Right renal pelvis (tissue), 4 donors: ENCODE data around the gene TMC4. TPM values are rescaled to one million over a fixed set of nuclear protein-coding genes. Genes with fewer than 3 reads are reported as not detected.
"Not testable (repeated sequence)": the region's sequence is repeated elsewhere in the genome, so short reads cannot be mapped to it uniquely, and the experiment has no call there.

Source experiments
- DNase-seq, 4 donors: peaks; one replicate each; pipeline ENCODE4 v3.0.0-alpha.2; 2013; ENCODE audit warnings: low read depth in 4 of 4, low spot score in 3 of 4, missing footprints in 1 of 4
- polyA plus RNA-seq, 4 donors: library from polyadenylated mRNA; unstranded; fragments of 120-200 nt; gene quantifications; one replicate each; pipeline ENCODE4 v1.2.1, GENCODE V29; 2013; ENCODE audit not compliant: insufficient read length in 4 of 4

Gene TMC4, protein sequence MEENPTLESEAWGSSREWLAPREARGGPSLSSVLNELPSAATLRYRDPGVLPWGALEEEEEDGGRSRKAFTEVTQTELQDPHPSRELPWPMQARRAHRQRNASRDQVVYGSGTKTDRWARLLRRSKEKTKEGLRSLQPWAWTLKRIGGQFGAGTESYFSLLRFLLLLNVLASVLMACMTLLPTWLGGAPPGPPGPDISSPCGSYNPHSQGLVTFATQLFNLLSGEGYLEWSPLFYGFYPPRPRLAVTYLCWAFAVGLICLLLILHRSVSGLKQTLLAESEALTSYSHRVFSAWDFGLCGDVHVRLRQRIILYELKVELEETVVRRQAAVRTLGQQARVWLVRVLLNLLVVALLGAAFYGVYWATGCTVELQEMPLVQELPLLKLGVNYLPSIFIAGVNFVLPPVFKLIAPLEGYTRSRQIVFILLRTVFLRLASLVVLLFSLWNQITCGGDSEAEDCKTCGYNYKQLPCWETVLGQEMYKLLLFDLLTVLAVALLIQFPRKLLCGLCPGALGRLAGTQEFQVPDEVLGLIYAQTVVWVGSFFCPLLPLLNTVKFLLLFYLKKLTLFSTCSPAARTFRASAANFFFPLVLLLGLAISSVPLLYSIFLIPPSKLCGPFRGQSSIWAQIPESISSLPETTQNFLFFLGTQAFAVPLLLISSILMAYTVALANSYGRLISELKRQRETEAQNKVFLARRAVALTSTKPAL
- polyA plus RNA-seq = 10 to 100 TPM; 26.9 to 35.6 (median 33.7) TPM

DNA sequence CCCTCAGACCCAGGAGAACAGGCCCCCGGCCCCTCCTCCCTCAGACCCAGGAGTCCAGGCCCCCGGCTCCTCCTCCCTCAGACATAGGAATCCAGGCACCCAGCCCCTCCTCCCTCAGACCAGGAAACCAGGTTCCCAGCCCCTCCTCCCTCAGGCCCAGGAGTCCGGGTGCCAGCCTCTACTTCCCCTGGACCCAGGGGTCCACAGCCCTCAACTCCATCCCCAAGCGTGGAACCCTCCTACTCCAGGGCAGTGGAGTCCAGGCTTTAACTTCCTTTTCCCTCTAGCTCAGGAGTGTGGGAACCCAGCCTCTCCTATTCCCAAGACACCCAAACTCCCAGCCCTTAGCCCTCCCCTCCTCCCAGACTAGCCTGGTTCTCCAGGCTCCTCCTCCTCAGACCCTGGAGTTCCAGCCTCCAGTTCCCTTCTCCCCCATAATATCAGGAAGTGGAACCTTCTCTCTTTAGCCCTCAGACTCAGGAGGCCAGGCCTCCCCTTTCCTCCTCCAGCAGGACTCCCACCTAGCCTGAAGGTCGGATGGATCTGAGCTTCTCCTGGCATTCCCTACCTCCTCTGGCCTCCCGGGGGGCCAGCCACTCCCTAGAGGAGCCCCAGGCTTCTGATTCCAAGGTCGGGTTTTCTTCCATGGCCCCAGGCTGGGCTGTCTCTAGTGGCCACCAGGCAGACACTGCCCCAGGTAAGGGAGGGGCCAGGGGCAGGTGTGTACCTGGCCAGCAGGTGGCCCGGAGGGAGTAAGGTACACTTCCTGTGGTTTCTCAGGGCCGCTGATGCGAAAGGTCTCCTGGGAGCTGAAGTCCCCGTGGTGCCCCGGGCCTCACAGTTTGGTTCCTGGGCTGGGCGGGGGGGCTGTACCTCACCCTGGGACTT, at the start of gene TMC4:
TSS of gene TMC4 (minus strand) at position 690 of the 888 bp plus-strand sequence. CDS start at position 647, 43 bp downstream.
- DNase-seq = no peak

DNA sequence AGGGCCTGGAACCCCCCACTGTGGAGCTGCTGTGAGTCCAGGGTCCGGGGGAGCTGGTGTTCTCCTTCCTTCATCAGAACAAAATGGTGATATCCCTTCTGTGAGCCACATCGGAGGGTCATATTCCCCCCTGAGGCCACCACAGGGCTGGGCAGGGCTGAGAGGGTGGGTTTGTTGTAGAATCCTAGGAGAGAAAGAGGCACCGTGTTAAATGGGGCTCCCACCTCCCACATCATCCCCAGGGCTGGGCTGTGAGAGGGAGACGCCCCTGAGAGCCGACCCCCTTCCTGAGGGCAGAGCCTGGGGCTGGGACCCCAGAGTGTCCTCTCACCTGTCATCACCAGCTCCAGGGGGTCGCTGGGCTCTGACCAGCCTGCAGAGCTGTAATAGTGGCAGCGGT, 49.0 kb upstream of the TMC4 start:
- DNase-seq = not testable (repeated sequence)

DNA sequence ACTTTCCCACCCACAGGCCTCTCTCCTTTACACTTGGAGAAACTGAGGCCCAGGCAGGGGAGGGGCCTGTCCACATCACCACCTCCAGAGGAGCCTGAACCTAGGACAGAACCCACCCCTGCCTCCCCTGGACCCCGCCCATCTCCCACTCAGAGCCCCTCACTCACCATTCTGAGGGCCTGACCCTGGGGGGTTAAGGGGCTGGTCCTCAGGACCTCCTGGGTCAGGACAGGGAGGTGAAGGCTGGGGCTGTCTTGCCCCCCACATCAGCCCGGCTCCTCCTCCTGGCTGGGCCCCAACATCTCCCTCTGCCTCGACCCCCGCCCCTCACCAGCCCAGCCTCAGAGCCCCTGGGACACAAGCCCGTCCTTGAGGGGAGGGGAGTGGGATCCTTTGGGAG, 46.7 kb upstream of the TMC4 start:
- DNase-seq = not testable (repeated sequence)

DNA sequence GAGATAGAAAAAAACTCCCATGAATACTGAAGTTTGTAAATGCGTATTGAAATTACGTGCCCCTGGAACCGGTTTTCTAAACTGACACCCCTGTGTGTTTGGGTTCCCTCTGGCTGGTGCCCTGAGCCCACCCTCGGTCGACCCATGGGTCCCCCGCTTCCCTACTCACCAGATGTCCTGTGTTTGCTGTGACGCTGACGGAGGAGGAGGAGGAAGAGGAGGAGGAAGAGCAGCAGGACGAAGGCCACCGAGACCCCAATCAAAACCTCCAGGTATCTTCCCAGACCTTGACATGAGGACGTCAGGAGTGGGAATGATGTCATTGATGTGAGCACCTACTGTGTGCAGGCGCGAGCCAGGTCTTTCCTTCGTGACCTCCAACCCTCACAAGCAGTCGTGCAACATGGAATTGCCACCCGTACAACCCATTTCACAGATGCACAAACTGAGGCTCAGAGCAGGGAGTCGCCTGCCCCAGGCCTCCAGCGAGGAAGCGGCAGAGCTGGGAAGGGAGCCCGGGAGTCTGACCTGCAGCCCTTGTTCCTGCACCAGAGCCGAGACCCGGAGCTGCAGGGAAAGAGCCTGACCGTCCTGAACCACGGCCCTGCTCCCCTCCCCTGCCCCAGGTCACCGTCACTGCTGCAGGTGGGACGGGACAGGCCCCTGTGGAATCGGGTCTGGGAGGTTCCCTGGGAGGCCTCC, 46.2 kb upstream of the TMC4 start:
- DNase-seq = no peak

DNA sequence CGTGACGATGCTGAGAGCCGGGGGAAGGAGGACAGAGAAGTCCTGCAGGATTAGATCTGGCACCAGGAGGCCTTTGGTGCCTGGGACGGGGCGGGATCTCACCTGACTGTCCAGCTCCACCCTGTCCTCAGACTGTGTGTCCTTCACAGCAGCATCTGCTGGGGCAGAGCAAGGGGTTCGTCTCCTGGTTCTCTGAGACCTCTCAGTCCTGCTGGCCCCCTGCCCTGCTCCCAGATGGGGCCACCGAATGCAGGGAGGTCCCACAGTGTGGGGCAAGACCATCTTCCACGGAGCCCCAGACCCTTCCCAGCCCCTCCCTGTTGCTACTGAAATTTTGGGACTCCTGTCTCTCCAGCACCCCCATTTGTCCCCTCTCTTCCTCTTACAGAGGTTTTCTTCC, 45.3 kb upstream of the TMC4 start:
- DNase-seq = no peak

DNA sequence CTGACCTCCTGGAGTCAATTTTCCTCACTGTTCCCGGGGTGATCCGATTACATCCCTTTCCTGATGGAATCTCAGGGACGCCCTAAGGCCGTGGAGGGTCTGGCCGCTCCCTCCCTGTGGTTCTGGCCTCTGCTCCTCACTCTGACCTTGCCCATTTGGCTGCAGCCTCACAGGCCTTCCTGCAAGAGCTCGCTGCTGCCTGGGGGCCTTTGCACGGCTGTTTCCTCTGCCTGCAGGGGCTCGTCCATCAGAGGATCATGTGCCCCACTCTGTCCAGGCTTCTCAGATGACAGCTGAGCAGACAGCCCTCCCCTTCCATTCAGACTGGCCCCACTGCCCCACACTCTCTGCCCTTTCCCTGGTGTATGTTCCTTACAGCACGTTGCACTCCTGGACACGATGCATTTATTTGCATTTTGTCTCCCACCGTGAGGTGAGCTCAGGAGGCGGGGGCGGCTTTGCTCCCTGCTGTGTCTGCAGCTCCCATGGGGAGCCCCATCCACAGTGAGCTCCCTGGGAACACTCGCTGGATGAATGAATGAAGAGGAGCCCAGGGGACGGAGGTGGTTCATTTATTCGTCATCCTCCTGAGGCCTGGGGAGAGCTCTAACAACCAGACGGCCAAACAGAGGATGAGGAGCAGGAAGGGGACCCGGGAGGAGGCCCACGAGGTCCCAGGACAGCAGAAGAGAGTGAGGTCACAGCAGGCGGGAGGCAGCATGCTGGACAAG, 44.7 kb upstream of the TMC4 start:
- DNase-seq = not testable (repeated sequence)

DNA sequence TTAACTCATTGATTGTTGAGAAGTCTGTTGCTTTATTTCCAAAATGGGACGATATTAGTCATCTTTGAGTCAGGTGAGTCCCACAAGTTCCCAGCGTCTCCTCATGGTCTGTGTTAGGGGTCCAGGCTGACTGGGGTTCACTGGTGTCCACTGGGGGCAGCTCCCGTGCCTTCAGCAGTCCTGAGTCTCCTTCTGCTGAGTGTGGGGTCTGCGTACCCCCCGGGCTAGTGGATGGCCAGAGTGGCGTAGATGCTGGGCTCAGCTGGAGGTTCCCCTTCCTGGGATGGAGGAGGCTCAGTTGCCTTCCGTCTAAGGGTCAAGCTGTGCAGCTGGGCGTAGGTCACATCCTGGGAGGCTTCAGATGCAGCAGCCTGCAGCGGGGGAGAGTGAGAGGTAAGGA, 43.9 kb upstream of the TMC4 start:
- DNase-seq = no peak

DNA sequence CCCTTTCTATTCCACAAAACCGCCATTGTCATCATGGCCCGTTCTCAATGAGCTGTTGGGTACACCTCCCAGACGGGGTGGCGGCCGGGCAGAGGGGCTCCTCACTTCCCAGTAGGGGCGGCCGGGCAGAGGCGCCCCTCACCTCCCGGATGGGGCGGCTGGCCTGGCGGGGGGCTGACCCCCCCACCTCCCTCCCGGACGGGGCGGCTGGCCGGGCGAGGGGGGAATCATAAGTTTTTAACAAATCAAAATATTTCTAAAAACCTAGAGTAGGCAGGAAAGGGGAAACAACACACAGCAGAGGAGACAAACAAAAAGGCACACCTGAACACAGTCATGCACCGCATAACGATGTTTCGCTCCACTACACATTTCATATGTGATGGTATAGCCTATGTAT, 41.8 kb upstream of the TMC4 start:
- not testable (repeated sequence) for DNase-seq

DNA sequence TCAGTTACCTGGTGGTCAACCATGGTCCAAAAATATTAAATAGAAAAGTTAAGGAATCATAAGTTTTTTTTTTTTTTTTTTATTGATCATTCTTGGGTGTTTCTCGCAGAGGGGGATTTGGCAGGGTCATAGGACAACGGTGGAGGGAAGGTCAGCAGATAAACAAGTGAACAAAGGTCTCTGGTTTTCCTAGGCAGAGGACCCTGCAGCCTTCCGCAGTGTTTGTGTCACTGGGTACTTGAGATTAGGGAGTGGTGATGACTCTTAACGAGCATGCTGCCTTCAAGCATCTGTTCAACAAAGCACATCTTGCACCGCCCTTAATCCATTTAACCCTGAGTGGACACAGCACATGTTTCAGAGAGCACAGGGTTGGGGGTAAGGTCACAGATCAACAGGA, 41.3 kb upstream of the TMC4 start:
- not testable (repeated sequence) for DNase-seq

DNA sequence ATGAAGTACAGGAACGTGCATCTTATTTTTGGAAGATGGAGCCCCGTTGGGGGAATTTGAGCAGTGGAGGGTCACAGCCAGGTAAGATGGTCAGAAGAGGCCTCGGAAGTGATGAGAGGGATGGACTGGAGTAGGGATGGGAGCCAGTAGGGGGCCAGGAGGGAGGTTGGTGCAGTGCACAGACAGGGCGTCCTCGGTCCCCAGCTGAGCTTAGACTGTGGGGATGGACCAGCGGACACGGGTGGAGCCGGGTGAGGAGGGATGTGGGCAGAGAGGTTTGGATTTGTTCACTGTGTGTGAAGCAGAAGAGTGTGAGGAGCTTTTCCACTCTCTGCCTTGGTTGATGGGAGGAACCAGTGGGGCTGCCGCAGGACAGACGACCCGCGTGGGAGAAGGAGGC, 38.3 kb upstream of the TMC4 start:
- no peak for DNase-seq

DNA sequence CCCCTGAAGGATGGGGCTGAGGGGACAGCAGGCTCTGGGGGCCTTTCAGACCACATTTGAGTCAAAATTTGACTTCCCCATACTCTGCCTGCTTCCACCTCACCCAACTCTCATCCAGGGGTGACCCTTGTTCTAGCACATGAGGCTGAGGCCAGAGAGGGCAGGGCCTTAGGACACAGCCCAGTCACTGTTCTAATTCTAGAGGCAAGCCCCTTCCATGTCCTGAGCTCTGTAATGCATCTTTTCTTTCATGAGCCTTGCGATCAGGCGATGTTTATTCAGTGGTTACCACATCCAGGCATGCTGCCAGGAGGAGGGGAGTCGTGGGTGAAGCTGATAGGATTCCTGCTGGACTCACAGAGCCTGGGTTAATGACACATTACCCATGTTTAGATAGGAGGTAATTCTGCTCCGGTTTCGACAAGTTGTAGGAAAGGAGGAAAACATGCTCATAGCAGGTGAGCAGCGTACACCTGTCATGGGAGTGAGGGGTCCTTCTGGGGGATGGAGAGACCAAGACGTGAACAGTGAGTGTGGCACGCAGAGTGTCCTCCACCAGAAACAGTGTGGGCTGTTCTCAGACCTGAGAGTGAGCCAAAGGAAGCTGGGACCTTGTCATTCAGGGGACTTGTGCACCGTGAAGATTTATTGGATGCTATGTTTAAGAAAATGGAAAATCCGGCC, 37.0 kb upstream of the TMC4 start:
- DNase-seq = peak; percentile 63 to 84 (median 72)

DNA sequence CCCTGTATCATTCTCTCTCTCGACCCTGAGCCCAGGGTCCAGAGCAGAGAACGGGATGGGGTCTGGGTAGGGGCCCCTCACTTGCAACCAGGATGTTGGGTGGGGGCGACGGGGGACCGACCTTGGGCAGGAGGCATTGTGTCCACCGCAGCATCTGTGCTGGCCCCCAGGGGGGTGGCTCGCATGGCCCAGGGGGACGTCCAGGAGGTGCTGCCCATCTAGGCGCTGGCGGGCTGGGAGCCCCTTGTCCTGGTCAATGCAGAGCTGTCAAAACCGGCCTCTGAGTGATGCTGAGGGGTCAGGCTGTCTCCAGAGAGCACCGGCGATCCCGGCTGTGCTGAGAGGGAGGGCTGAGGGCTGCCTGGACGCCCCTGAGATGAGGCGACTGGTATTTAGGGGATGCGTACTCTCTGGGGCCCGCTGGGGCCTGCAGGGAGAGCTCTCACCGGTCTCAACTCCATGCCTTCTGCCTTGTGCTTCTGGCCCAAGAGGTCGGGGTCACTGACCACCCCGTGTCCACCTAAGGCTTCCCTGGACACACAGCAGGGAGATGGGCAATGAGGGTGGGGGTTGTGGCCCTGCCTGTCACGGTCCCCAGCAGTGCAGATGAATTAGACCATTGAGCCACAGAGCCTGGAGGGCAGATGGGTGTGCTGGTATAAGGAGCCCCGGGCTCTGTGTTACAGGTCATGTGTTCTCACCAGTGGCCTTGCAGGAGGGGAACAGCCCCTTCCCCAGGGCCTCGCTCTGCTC, 36.3 kb upstream of the TMC4 start:
- DNase-seq = no peak

DNA sequence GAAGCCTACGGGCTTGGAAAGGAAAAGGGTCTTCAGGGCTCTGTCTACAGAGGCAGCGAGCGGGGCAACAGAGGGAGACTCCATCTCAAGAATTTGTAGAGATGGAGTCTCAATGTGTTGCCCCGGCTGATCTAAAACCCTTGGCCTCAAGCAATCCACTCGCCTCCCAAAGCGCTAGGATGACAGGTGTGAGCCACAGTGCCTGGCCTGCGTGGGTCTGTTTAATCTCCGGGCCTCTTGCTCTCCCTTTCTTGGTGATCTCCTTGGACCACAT, 35.8 kb upstream of the TMC4 start:
- DNase-seq = no peak

DNA sequence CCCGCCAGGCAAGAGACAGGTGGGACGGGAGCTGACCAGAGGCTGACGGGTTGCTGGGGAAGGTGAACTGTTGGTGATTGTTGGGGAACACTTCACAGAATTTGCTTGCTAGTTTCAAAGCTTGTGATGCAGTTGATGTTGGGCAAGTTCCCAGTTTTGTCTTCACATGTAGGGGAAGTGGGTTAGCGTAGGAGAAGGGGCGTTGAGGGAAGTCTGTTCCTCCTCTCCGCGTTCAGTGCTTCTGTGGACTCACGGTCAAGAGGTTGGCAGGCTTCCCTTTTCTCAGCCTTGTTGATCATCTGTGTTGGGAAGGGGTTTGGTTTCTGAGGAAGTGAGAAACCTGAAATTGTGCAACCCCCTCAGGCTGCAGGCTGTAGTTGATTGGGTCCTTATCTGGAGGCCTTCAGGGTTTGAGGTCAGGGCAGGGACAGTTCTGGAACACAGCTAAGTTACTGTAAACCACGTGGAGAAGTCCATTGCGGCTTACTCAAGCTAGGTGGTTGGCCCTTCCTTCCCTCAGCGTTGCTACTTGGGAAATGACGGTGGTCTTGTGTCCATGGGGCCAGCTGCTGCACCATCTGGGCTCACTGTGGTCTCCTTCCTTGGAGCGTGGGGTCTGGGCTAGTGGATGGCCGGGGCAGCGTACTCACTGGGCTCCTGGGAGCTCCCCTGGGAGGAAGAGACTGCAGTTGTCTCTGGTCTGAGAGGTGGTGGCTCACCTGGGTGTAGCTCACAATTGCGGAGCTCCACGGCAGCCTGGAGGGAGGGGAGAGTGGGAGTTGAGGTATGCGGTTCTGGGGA, 35.2 kb upstream of the TMC4 start:
- no peak for DNase-seq

DNA sequence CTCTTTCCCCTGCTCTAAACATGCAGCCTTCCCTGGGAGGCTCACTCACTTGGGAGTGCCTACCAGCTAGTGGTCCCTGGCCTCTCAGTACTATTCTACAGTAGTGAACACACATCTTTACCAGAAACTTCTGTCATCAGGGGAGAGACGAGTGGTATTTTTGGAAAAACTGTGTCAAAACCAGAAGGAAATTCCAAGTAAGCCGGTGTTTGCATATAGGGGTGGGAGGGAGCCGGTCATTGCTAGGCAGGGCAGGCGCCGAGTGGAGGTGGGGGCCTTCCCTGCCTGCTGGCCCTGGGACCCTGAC, 34.7 kb upstream of the TMC4 start:
- no peak for DNase-seq

DNA sequence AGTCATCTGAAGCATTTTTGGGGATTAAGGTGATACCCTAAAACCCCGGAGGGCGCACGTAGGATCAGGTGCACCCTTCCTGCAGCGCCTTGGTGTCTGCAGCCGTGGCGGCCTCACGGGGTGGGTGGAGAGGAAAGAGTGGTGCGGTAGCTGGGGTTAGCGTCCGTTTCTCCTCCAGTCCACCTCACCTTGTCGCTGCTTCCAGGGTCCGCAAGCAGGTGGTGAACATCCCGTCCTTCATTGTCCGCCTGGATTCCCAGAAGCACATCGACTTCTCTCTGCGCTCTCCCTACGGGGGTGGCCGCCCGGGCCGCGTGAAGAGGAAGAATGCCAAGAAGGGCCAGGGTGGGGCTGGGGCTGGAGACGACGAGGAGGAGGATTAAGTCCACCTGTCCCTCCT, 34.2 kb upstream of the TMC4 start:
- DNase-seq = not testable (repeated sequence)

DNA sequence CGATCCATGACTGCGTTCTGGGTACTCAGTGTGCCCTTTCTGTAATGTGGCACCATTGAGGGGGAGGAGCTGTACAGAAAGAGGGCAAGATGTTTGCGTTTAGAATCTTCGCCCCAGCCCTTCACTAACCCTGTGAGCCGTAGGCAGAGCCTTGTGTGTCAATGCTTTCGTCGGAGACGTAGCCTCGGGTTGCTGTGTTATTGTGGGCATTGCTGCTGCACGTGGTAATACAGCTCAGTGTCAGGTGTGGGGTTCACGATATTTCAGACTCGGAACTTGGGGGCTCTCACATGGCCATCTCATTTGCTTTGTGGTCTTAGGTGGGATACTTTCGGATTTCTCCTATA, 33.8 kb upstream of the TMC4 start:
- no peak for DNase-seq
